GM19043 (cell line): ENCODE data around the gene MEGF6.

ENCODE experiments used
- ATAC-seq: cut with Tn5 transposase; IDR thresholded peaks from one replicate; pipeline ENCODE4 v1.9.1; 2021; ENCODE audit warnings: low read depth; ENCODE audit not compliant: unreplicated experiment

MEGF6 gene

DNA sequence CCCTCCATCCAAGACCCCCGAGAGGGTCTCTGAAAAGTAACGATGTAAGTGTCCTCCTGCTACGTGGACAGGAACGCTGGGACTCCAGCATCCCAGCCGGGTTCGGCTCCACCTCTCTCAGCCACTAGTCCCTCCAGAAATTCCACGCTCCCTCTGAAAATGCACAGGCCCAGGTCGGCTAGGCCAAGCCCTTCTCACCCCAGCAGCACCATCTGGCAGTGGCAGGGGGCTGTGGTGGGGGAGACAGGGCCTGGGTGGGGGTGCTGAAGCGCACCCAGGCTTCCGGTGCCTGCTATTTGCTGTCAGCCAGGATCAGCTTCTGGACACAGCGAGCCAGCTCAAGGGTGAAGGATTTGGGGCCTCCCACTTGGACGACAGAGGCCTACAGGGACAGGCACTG, 83.5 kb downstream of the MEGF6 start:
- no peak for ATAC-seq

DNA sequence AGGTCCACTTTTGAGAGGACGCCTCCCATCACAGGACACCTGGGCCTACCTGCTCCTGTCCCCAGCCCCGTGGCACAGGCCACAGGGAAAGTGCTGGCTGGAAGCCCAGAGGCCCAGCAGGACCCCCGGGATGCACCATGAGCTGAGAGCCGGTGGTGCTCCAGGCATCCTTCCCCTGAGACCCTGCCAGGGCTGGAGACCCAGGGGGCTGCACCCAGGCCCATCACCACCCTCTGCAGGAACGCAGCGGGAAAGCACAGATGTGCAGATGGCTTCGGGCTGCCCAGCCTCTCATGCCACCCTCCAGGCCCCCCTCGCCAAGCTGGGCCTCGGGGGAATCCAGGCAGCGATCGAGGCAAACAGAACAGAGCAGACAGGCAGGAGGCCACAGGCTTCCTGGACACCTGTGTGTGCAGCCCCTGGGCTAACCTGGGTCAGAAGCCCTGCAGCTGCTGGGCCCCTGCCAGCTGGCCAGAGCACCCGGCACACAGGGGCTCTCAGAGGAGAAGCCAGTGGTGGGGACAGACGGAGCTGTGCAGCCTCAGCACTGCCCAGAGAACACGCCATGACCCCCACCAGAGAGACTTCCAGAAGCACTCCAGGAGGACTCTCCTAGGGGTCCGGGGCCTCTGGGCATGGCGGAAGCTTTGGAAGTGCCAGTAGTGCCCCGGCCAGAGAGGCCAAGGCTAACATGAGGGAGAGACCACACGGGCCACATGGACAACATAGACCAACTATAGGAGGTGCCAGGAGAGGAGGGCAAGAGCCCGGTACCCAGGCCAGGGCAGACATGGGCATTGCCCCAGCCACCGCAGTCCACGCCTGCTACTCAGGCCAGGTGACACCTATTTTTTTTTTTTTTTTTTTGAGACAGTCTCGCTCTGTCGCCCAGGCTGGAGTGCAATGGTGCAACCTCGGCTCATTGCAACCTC, 85.5 kb downstream of the MEGF6 start:
- ATAC-seq: no peak

DNA sequence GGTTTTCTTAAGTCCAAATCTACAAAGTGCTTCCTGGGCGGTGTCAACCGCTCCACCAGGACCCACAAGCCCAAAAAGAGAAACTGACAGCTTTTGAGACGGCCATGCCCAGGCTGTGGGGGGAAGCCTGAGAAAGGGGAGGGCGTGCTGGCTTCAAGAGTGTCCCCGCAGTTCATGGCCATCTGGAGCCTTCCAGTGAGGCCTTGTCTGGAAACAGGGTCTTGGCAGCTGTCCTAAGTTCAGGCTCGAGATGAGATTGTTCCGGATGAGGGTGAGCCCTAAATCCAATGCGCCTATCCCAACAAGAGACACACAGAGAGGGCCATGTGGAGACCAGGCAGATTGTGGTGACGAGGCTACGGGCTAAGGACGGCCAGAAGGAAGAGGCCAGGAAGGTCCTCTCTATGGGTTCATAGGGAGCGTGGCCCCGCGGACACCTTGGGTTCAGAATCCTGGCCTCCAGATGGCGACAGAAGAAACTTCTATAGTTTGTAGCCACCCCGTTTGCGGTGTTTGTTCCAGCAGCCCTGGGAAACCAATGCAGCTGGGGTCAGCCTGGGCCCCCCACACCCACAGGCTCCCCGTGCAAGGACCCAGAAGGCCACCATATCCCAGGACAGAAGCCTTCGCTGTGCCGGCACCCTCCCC, 86.6 kb downstream of the MEGF6 start:
- ATAC-seq: no peak

- no peak for ATAC-seq
Measured at GRCh38 chr1:3523980-3524379, 87.3 kb downstream of the MEGF6 start.

DNA sequence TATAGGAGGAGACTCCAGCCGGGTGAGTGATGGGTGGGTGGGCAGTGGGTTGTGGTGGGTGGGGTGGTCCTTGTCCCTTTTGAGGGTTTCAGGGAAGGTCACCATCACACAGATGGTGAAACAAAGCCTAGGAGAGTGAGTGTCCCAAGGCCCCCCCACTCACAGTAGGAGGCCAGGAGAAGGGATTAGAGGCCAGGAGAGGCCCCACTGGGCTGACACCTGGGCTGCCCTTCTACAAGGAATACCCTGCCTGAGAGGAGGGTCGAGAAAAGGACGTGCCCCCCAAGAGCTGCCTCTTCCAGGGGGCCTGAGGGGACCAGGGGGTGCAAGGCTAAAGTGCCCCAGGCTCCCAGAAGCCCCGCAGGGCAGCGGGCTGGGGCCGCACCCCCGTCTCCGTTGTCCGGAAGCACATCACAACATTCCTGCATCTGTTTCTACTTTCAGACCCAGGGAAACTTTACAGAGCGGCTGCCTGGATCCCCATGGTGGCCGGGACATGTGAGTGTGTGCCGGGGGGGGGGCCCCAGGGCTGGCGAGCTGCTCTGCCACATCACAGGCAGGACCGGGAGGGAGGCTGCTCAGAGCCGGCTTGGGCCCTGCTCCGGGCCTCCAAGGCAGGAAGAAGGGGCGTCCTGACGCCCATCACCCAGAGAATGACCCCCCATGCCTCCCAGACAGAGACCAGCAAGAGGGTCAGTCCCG, 88.6 kb downstream of the MEGF6 start:
- ATAC-seq: no peak

DNA sequence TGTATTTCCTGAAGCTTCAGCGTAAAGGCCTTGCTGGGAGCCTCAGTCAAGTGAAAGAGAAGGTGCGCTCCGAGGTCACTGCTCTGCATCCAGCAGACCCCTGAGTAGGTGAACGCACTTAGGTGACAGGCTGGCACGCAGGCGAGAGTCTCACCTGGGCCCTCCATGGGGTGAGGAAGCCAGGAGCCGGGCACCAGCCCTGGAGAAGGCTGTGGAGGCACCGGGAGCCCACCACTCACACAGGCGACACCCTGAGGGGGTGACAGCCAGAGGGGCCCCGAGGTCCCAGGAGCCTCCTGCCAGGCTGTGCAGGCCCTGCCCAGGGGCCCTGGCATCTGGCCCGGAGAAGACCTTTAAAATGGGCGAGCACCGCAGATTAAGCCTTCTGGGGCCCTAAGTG, 89.2 kb downstream of the MEGF6 start:
- no peak for ATAC-seq

DNA sequence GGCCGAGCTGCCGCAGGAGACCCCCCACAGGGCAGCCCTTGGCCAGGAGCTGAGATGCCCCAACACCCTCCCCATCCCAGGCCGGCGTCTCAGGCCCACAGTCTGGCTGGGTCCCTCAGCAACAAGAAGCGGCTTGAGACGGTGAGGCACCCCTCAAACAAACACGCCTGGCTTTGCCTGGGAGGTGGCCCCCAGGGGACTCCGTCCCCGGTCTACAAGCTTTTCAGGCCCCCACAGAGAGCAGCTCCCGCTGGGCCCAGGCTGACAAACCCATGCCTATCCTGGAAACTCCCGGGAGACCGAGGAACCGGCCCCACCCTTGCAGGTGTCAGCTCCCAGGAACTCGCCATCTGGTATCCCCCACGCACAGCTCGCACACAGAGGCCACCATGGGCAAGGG, 89.9 kb downstream of the MEGF6 start:
- ATAC-seq: no peak

DNA sequence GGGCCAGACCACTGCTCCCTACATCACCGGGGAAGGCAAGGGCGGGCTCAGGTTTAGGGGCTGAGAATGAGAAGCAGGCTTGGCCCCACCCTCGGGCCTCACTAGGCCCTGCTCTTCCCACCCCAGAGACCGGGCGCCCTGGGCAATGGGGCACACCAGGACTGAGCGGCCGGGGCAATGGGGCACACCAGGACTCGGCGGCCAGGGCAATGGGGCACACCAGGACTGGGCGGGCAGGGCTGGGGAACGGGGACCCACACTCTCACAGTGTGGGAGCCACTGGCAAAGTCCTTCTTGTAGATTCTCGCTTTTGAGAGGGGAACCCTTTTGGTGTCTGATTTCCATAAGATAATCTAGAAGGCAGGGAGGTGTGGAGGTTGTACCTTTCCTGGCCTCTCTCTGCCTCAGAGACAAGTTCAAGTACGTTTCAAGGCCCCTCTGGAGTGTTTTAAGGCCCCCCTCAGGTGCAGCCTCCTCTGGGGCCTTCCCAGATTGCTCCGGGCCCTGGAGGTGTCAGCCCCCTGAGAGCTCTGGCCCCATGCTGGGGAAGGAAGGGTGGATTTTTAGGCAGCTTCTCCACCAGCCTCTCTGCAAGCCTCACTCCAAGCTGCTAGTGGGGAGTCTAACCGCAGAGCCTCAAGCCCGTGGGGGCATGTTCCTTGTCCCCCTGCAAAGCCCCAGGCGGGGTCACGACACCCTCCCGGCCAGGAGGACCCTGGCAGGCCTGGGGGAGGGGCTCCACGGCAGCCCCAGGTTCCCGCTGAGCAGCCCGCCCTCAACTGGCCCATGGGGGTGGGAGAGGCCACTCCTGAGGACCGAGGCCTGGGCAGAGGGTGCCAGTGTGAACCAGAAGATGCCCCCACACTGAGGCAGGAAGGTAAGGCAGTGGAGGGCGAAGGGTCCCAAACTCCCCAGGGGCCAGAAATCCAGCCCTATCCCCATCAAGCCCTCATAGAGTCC, 90.6 kb downstream of the MEGF6 start:
- ATAC-seq: no peak

GRCh38 chr1:3519301-3519885, 91.9 kb downstream of the MEGF6 start:
- no peak for ATAC-seq

- no peak for ATAC-seq
Measured at GRCh38 chr1:3518756-3519155, 92.6 kb downstream of the MEGF6 start.

DNA sequence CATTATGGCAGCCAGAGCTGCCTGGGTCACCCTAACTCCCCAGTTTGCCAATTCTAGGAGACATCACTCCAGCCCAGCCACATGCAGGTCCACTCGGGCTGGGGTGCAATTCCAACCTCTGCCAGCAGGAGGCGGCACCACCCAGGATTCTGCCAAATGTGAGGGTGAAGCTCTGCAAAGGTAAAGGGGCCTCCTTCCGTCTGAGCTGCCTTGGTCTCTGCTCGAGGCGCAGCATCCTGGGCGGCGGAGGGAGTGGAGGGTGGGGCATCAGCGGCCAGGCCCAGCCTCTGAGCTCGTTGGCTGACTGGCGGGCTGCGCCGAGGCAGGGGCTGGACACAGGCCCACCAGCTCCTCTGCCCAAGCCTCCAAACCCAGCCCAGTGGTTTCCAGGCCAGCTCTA, 93.1 kb downstream of the MEGF6 start:
- ATAC-seq: no peak

GRCh38 chr1:3516911-3517675, 94.2 kb downstream of the MEGF6 start:
- ATAC-seq: no peak

DNA sequence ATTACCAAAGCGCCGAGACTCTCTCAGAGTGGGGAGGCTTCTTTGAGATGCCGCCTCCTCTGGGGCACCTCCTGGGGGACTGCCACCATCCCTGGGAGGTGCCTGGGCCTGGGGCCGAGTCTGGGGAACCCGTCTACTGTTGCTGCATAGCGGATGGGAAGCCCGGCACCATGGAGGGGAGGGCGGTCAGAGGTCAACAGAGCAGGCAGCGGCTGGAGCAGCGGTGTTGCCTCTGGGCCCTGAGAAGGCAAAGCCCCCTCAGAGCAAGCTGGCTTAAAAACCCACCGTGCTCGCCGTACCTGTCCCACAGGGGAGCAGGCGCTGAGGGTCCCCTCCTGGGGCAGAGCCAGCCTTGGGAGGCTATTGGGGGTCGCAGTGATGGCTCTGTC, 94.8 kb downstream of the MEGF6 start:
- no peak for ATAC-seq

- ATAC-seq: no peak
Measured at GRCh38 chr1:3515774-3516480, 95.4 kb downstream of the MEGF6 start.

GRCh38 chr1:3515272-3515671, 96.0 kb downstream of the MEGF6 start:
- ATAC-seq: no peak

- no peak for ATAC-seq
Measured at GRCh38 chr1:3514404-3514803, 96.9 kb downstream of the MEGF6 start.

DNA sequence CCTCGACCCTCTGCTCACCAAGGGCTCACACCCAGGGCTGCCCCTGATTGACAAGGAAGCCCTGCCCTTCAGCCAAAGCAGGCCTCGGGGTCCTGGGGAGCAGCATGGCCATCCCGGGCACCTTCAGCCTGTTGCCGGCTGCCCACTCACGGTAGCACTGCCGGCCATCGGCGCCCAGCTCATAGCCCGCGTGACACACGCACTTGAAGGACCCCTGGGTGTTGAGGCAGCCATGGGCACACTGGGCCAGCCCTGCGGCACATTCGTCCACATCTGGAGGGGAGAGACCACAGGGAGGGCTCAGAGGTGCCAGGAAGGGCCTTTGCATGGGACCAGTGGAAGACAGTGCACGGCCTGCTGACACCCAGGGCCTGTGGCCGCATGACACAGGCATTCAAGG, 99.5 kb downstream of the MEGF6 start:
- no peak for ATAC-seq

GRCh38 chr1:3511306-3511705, 100.0 kb downstream of the MEGF6 start:
- ATAC-seq: no peak

DNA sequence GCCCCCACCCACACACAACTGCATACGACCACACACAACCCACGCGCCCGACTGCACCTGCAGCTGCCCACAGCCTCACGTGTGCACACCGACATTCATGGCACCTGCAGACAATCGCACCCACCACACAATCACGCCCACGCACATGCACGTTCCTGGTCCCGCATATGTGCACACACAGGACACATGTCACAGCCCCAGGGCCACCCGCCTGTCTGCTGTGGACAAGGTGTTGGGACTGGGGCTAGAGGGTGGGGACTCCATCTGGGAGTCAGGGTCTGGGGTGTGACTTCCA, 100.4 kb downstream of the MEGF6 start:
- ATAC-seq: no peak
